ENCODE data around the gene METTL5. TPM values are rescaled to one million over a fixed set of nuclear protein-coding genes. Genes with fewer than 3 reads are reported as not detected.
A peak's percentile ranks its signal among the peaks of the same experiment; 100 is the strongest.

Gene METTL5
- total RNA-seq, 6 donors from 2014 or later: 13.4 to 37.1 (median 31.2) TPM

DNA sequence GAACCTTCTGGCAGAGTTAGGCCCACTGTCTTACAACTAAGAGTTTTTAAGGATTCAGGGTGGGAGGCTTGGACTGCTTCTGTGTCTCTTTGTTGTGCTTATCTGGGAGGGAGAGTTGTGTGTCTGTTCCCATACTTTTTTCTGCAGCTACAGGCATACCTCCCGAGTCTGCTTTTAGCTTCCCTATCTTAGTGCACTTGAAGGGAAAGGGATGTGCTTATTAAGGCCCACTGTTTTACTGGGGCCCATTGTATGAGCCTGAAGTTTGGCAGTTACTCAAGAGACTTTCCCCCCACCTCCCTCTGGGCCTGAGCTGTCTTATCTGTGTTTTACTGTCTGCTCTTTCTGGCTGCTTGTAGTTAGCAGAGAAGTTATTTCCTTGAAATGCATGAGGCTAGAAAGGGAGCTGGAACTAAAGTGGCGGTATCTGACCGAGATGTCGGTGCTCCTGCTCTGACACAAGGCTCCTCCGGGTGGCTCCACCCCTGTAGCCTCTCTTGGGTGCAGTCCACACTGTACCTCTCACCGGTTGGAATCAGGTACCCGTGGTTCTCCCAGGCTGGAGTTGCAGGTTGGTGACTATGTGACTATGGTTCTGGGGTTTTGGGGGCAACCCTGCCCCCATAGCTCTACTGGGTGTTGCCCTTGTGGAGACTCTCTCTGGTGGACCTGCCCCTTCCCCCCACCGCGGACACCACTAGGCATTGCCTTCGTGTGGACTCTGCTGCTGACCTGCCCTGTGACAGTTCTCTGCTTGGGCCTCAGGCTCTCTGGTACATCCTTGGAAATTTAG, 15.4 kb upstream of the METTL5 start:
- TF ChIP-seq, protein P1, sequence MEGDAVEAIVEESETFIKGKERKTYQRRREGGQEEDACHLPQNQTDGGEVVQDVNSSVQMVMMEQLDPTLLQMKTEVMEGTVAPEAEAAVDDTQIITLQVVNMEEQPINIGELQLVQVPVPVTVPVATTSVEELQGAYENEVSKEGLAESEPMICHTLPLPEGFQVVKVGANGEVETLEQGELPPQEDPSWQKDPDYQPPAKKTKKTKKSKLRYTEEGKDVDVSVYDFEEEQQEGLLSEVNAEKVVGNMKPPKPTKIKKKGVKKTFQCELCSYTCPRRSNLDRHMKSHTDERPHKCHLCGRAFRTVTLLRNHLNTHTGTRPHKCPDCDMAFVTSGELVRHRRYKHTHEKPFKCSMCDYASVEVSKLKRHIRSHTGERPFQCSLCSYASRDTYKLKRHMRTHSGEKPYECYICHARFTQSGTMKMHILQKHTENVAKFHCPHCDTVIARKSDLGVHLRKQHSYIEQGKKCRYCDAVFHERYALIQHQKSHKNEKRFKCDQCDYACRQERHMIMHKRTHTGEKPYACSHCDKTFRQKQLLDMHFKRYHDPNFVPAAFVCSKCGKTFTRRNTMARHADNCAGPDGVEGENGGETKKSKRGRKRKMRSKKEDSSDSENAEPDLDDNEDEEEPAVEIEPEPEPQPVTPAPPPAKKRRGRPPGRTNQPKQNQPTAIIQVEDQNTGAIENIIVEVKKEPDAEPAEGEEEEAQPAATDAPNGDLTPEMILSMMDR (IDR thresholded peaks at IDR 0.05): no peak
- TF ChIP-seq POLR2AphosphoS5 (IDR thresholded peaks at IDR 0.05) (no peak), POLR2A (IDR thresholded peaks at IDR 0.05) (no peak), EP300 (IDR thresholded peaks at IDR 0.05) (no peak)
- peaks cover 0 to 4% (median 0%) of the 10 kb centered on the region in 4 donors for H3K36me3 ChIP-seq
- no peaks in the 10 kb centered on the region for H3K27me3 ChIP-seq
- 74 to 83% methylated on average over 8 to 10 of the region's 10 CpGs for WGBS, 2 donors
- ATAC-seq (ENCODE audit: low FRiP score in 2 of 2): peak; percentile 39 to 49
- no peak overlapping the region for H3K4me3 ChIP-seq
- H3K27ac ChIP-seq: no peak overlapping the region
- no peak for DNase-seq
- peaks cover 5 to 25% (median 14%) of the 10 kb centered on the region in 4 donors for H3K4me1 ChIP-seq
- H3K9me3 ChIP-seq: no peaks in the 10 kb centered on the region

DNA sequence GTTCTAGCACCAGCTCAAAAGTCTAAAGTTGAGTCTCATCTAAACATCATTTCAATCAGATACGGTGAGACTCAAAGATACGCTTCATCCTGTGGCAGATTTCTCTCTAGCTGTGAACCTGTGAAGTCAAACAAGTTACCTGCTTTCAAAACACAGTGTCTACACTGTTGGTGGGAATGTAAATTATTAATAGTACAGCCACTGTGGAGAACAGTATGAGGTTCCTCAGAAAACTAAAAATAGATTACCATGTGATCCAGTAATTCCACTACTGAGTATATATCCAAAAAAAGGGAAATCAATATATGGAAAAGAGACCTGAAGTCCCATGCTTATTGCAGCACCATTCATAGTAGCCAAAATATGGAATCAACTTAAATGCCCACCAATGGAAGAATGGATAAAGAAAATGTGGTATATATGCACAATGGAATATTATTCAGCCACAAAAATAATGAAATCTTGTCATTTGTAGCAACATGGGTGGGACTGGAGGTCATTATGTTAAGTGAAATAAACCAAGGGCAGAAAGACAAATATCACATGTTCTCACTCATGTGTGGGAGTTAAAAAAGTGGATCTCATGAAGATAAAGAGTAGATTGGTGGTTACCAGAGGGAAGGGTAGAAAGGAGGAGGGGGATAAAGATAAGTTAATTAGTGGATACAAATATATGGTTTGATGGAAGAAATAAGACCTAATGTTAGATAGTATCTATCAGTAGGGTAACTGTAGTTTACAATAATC, 14.2 kb upstream of the METTL5 start:
- Histone ChIP-seq H3K27ac (no peak overlapping the region), H3K9me3 (no peaks in the 10 kb centered on the region), H3K36me3 (peaks cover 0 to 4% (median 0%) of the 10 kb centered on the region in 4 donors), H3K27me3 (no peaks in the 10 kb centered on the region), H3K4me1 (peaks cover 5 to 25% (median 17%) of the 10 kb centered on the region in 4 donors), H3K4me3 (no peak overlapping the region)
- no peak for DNase-seq
- WGBS, 2 donors: 93 to 94% methylated on average over 2 of the region's 2 CpGs
- TF ChIP-seq POLR2A (IDR thresholded peaks at IDR 0.05) (no peak), POLR2AphosphoS5 (IDR thresholded peaks at IDR 0.05) (no peak), EP300 (IDR thresholded peaks at IDR 0.05) (no peak)
- TF ChIP-seq, protein P1 (IDR thresholded peaks at IDR 0.05): no peak
- ATAC-seq (ENCODE audit: low FRiP score in 2 of 2): no peak

DNA sequence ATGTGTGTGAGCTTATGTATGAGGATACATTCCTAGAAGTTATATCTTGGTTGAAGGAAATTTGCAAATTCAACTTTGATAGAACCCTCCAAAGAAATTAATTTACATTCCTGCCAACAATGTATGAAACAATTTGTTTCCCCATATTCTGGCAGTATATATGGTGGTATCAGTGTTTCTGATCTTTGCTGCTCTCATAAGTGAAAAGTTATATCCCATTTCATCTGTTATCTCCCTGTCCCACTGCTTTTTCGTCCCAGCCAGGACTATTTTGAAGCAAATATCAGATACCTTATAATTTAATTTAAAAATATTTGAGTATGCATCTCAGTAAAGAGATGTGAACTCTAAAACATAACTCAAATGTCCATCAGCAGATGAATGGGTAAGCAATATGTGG, 9.7 kb upstream of the METTL5 start:
- Histone ChIP-seq H3K4me1 (peaks cover 16 to 23% (median 19%) of the 10 kb centered on the region in 4 donors), H3K4me3 (no peak overlapping the region), H3K27me3 (no peaks in the 10 kb centered on the region), H3K9me3 (no peaks in the 10 kb centered on the region), H3K36me3 (no peaks in the 10 kb centered on the region), H3K27ac (no peak overlapping the region)
- DNase-seq (no peak), ATAC-seq (ENCODE audit: low FRiP score in 2 of 2) (no peak)
- no peak for TF ChIP-seq EP300 (IDR thresholded peaks at IDR 0.05)
- TF ChIP-seq POLR2A (IDR thresholded peaks at IDR 0.05): no peak
- TF ChIP-seq, protein P1 (IDR thresholded peaks at IDR 0.05): no peak
- WGBS, 2 donors: 79 to 85% methylated on average over 1 of the region's 1 CpG

DNA sequence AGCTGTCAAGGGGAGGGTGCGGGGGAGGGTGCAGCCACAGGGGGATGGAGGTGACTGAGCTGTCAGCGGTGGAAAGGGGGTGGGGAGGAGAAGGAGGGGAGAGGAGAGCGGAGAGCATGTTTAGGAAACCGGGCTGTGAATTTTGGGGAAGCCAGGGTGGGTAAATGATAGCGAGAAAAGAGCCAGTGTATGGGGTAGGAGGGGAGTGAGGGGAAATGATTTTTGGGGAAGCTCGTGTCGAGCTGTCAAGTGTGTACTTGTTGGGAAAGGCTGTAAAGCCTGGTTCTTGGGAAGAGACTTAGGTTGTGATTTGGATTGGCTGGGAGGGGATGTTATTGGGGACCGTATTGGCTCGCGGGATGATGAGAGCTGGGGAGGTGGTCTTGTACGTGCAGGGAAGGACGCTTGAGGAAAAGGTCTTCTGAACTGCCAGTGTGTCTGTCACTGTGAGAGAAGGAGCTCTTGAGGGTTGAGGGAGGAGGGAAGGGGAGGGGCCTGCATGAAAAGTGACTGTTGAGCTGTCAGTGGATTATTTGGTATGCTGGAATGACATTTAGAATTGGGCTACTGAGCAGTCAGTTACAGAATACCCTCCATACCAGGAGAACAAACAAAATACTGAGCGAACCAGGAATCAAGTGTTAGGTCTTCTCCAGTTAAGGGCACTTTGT, 3.6 kb upstream of the METTL5 start:
- WGBS, 2 donors: 1% methylated on average over 13 of the region's 13 CpGs
- peak in 1 of 2 donors; percentile 66 for DNase-seq

More for the DNA sequence above, 3.6 kb upstream of the METTL5 start:
- H3K4me1 ChIP-seq: peaks cover 37 to 43% (median 41%) of the 10 kb centered on the region in 4 donors
- no peak for TF ChIP-seq EP300 (IDR thresholded peaks at IDR 0.05)
- peak in 2 of 4 donors; percentile 15 to 41 for TF ChIP-seq POLR2A (IDR thresholded peaks at IDR 0.05)
- H3K36me3 ChIP-seq: no peaks in the 10 kb centered on the region
- peak overlapping the region; percentile 85 to 95 (median 90) for H3K27ac ChIP-seq
- peak overlapping the region; percentile 82 to 99 (median 88) for H3K4me3 ChIP-seq
- H3K27me3 ChIP-seq: no peaks in the 10 kb centered on the region
- ATAC-seq (ENCODE audit: low FRiP score in 2 of 2): peak; percentile 51 to 76
- no peaks in the 10 kb centered on the region for H3K9me3 ChIP-seq

Measured in upper lobe of left lung (tissue), 6 donors.